Fibroblast of peridontal ligament (primary cell): ENCODE results near the gene PNMA6F.
"Not testable (repeated sequence)": the region's sequence is repeated elsewhere in the genome, so short reads cannot be mapped to it uniquely, and the experiment has no call there.

Experiments used
- DNase-seq: peaks from one replicate; pipeline ENCODE4 v3.0.0-alpha.2; 2010; ENCODE audit errors: extremely low read depth

PNMA6F gene

GRCh38 chrX:153302796-153303195 lies 18.8 kb downstream of the PNMA6F start:
- DNase-seq, result no peak

- DNase-seq, result no peak
Observed at GRCh38 chrX:153301746-153302145, 19.8 kb downstream of the PNMA6F start.

GRCh38 chrX:153299855-153300254 lies 21.7 kb downstream of the PNMA6F start:
- no peak for DNase-seq

- no peak for DNase-seq
Observed at GRCh38 chrX:153297376-153297775, 24.2 kb downstream of the PNMA6F start.

GRCh38 chrX:153293485-153294071 lies 28.0 kb downstream of the PNMA6F start:
- DNase-seq, result not testable (repeated sequence)

GRCh38 chrX:153288807-153289206 lies 32.8 kb downstream of the PNMA6F start:
- DNase-seq, result not testable (repeated sequence)

GRCh38 chrX:153285678-153286077 lies 35.9 kb downstream of the PNMA6F start:
- DNase-seq, result not testable (repeated sequence)

- not testable (repeated sequence) for DNase-seq
Observed at GRCh38 chrX:153283982-153284381, 37.6 kb downstream of the PNMA6F start.

GRCh38 chrX:153281784-153282183 lies 39.8 kb downstream of the PNMA6F start:
- not testable (repeated sequence) for DNase-seq

- not testable (repeated sequence) for DNase-seq
Observed at GRCh38 chrX:153279304-153279703, 42.3 kb downstream of the PNMA6F start.

GRCh38 chrX:153276049-153276448 lies 45.5 kb downstream of the PNMA6F start:
- not testable (repeated sequence) for DNase-seq

GRCh38 chrX:153275418-153275817 lies 46.1 kb downstream of the PNMA6F start:
- not testable (repeated sequence) for DNase-seq

GRCh38 chrX:153272584-153272983 lies 49.0 kb downstream of the PNMA6F start:
- not testable (repeated sequence) for DNase-seq

GRCh38 chrX:153272070-153272469 lies 49.5 kb downstream of the PNMA6F start:
- not testable (repeated sequence) for DNase-seq
